Prostate gland (tissue), 2 donors: ENCODE data around the gene COL4A3. TPM values are rescaled to one million over a fixed set of nuclear protein-coding genes. Genes with fewer than 3 reads are reported as not detected.

Experiments
- DNase-seq: peaks from one replicate; pipeline ENCODE4 v3.0.0-alpha.2; 2019; ENCODE audit warnings: low spot score
- H3K27ac ChIP-seq, 2 donors: fragments of 200-600 bp; sonication (generic); 2 replicates each; pipeline ENCODE4 v1.5.1; 2017 to 2019
- H3K27me3 ChIP-seq: fragments of 200-600 bp; sonication (generic); replicated peaks from 2 replicates; pipeline ENCODE4 v1.5.1; 2019; ENCODE audit not compliant: insufficient read depth
- H3K36me3 ChIP-seq, 2 donors: fragments of 200-600 bp; sonication (generic); 1 replicate in 1 of 2; 2 replicates in 1 of 2; pipeline versions ENCODE4 v1.5.1 to v1.8.1; 2017 to 2019
- H3K4me1 ChIP-seq: fragments of 200-600 bp; sonication (generic); replicated peaks from 2 replicates; pipeline ENCODE4 v1.5.1; 2019
- H3K4me3 ChIP-seq, 2 donors: fragments of 200-600 bp; sonication (generic); 2 replicates each; pipeline ENCODE4 v1.5.1; 2017 to 2019
- H3K9me3 ChIP-seq: fragments of 200-600 bp; sonication (generic); 2 replicates; pipeline ENCODE4 v1.5.1; 2017
- POLR2A ChIP-seq: fragments of 450-650 bp; IDR thresholded peaks from one replicate; pipeline ENCODE4 v1.6.1; 2016; ENCODE audit warnings: antibody characterized with exemption, mild to moderate bottlenecking
- POLR2AphosphoS5 ChIP-seq: sonication (generic); formaldehyde crosslinking; IDR thresholded peaks from one replicate; pipeline ENCODE4 v1.6.1; 2017; ENCODE audit warnings: antibody characterized with exemption
- WGBS: methylation state at CpG from one replicate; pipeline ENCODE4 v1.1.5; 2018; 5-methylcytosine and 5-hydroxymethylcytosine counted together
- intact Hi-C: fragments of 100-400 bp; cut with DNase I; formaldehyde crosslinking; loops from one replicate; pipeline ENCODE4 v1.14.2; 2022
- total RNA-seq, 2 donors: library from RNA; depleted of rRNA; stranded (reverse); fragments of >200 nt; gene quantifications; one replicate each; pipeline ENCODE4 v1.1.0, GENCODE V29; 2016
- TF ChIP-seq, protein P1 (sequence below), 4 experiments: fragments of 200-600 bp in 2 of 4; fragments of 450-650 bp in 2 of 4; sonication (generic) in 2 of 4; IDR thresholded peaks; 1 replicate in 3 of 4; 2 replicates in 1 of 4; pipeline ENCODE4 v1.5.1; 2016 to 2019; ENCODE audit warnings: antibody characterized with exemption in 4 of 4, mild to moderate bottlenecking in 2 of 4, moderate library complexity in 2 of 4

COL4A3 gene
- total RNA-seq, 2 donors from 2014 or later = 3.5 to 7.0 TPM

DNA sequence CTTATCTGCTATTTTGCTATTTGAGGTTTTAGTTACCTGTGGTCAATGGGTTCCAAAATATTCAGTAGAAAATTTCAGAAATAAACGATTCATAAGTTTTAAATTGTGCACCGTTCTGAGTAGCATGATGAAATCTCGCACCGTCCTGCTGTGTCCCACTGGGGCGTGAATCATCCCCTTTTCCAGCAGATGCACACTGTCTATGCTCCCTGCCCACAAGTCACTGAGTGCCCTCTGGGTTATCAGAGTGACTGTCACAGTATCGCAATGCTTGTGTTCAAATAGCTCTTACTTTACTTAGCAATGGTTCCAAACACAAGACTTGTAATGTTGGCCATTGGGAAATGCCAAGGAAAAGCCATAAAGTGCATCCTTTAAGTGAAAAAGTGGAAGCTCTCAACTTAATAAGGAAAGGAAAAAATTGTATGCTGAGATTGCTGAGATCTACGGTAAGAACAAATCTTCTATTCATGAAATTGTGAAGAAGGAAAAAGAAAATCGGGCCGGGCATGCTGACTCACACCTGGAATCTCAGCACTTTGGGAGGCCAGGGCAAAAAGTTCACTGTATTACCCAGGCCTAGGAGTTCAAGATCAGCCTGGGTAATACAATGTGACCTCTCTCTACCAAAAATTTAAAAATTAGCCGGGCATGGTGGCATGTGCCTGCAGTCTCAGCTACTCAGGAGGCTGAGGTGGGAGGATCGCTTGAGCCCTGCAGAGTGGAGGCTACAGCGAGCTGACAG is 13.3 kb downstream of the COL4A3 start:
- no peak overlapping the region for H3K27ac ChIP-seq
- H3K27me3 ChIP-seq = no peaks in the 10 kb centered on the region
- H3K9me3 ChIP-seq = no peaks in the 10 kb centered on the region
- intact Hi-C loops = no loop called here
- TF ChIP-seq POLR2A (no peak), POLR2AphosphoS5 (no peak)
- TF ChIP-seq, protein P1, sequence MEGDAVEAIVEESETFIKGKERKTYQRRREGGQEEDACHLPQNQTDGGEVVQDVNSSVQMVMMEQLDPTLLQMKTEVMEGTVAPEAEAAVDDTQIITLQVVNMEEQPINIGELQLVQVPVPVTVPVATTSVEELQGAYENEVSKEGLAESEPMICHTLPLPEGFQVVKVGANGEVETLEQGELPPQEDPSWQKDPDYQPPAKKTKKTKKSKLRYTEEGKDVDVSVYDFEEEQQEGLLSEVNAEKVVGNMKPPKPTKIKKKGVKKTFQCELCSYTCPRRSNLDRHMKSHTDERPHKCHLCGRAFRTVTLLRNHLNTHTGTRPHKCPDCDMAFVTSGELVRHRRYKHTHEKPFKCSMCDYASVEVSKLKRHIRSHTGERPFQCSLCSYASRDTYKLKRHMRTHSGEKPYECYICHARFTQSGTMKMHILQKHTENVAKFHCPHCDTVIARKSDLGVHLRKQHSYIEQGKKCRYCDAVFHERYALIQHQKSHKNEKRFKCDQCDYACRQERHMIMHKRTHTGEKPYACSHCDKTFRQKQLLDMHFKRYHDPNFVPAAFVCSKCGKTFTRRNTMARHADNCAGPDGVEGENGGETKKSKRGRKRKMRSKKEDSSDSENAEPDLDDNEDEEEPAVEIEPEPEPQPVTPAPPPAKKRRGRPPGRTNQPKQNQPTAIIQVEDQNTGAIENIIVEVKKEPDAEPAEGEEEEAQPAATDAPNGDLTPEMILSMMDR (IDR thresholded peaks at IDR 0.05) = no peak
- 96% methylated on average over 12 of the region's 12 CpGs for WGBS
- H3K4me1 ChIP-seq = no peaks in the 10 kb centered on the region
- H3K4me3 ChIP-seq = no peak overlapping the region
- H3K36me3 ChIP-seq = no peaks in the 10 kb centered on the region
- no peak for DNase-seq

DNA sequence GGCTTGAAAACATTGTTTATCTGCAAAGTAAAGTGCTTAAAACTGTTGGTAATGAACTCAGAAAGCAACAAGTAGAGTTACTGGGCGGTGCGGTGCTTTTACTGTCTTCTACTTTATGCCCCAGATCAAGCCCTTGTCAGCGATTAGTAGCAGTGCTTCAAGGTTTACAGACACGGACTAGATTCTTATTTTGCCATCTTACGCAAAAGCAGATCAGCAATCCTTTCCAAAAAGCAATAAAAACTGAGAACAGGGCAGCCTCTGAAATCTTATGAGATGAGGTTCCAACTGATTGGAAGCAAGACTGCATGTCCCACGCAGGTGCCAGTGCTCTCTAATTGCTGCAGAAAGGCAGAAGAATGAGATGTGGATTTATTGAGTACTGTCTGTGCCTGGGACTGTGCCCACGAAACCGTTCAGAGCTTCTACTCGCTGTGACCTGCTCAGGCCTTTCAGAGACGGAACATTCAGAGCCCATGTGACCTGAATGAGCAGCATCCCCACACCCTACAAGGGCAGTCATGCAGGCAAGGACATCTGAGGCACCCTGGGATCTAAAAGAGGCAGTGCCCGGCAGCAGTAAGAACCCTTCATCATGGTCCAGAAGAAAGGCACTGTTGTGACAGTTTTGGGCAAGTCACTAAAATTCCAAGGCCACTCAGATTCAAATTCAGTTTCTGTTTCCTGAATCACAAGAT is 15.7 kb downstream of the COL4A3 start:
- peak; percentile 41 for DNase-seq
- intact Hi-C loops = no loop called here
- 11% methylated on average over 11 of the region's 11 CpGs for WGBS
- TF ChIP-seq, protein P1 (IDR thresholded peaks at IDR 0.05) = no peak
- TF ChIP-seq POLR2A = no peak
- peak; percentile 61 for TF ChIP-seq POLR2AphosphoS5
- Histone ChIP-seq H3K9me3 (no peaks in the 10 kb centered on the region), H3K4me1 (no peaks in the 10 kb centered on the region), H3K36me3 (no peaks in the 10 kb centered on the region), H3K27me3 (no peaks in the 10 kb centered on the region), H3K4me3 (no peak overlapping the region), H3K27ac (peak overlapping the region; percentile 31 to 63)

DNA sequence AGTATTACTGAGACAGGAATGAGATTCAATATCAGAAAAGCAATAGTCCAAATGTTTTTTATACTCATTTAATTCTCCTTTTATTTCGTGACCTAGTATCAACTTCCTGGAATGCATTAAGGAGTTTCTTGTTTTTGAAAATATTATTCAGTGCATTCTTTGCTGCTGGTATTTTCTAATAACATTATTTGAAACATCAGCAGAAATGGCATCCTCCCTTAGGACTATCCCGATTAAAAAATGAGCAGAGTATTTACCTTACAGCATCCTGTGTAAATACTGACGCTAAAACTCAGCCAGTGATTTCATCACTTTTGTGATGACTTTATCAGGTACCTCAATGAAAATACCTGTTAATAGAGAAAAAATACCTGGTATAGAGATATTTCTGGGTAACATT is 16.3 kb downstream of the COL4A3 start:
- intact Hi-C loops = no loop called here

DNA sequence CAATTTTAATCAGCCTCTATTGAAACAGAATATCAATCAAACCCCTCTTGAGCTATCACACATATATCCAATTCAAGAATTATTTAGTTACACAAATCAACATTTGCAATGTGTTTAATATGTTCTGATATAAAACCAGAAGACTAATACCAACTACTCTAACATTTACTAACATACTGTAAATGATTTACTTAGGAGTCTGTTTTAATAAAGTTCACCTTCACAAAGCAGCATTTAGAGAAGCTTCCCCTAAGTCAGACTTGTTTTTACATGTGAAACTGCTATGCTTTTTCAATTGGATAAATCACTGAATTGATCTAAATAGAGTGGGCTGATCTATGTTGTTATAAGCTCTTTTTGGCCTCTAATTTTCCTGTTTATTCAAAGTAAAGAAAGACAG is 18.3 kb downstream of the COL4A3 start:
- Histone ChIP-seq H3K27me3 (no peaks in the 10 kb centered on the region), H3K9me3 (no peaks in the 10 kb centered on the region), H3K27ac (no peak overlapping the region), H3K4me1 (no peaks in the 10 kb centered on the region), H3K36me3 (no peaks in the 10 kb centered on the region), H3K4me3 (no peak overlapping the region)
- no peak for DNase-seq
- intact Hi-C loops = no loop called here
- TF ChIP-seq POLR2AphosphoS5 (no peak), POLR2A (no peak)
- TF ChIP-seq, protein P1 (IDR thresholded peaks at IDR 0.05) = no peak

More for the DNA sequence above, 16.3 kb downstream of the COL4A3 start:
- DNase-seq = no peak
- no peaks in the 10 kb centered on the region for H3K27me3 ChIP-seq
- no peaks in the 10 kb centered on the region for H3K36me3 ChIP-seq
- H3K27ac ChIP-seq = peak overlapping the region; percentile 31 to 63
- no peaks in the 10 kb centered on the region for H3K9me3 ChIP-seq
- no peaks in the 10 kb centered on the region for H3K4me1 ChIP-seq
- 31% methylated on average over 3 of the region's 3 CpGs for WGBS
- H3K4me3 ChIP-seq = no peak overlapping the region
- TF ChIP-seq POLR2AphosphoS5 (no peak), POLR2A (no peak)
- TF ChIP-seq, protein P1 (IDR thresholded peaks at IDR 0.05) = no peak
